HG02973 (cell line): Measurements from ENCODE around the gene WDFY3.
"Not testable (repeated sequence)": the region's sequence is repeated elsewhere in the genome, so short reads cannot be mapped to it uniquely, and the experiment has no call there.

ENCODE experiments used
- ATAC-seq: cut with Tn5 transposase; IDR thresholded peaks from one replicate; pipeline ENCODE4 v1.9.1; 2021; ENCODE audit warnings: moderate library complexity; ENCODE audit not compliant: unreplicated experiment

The WDFY3 gene

DNA sequence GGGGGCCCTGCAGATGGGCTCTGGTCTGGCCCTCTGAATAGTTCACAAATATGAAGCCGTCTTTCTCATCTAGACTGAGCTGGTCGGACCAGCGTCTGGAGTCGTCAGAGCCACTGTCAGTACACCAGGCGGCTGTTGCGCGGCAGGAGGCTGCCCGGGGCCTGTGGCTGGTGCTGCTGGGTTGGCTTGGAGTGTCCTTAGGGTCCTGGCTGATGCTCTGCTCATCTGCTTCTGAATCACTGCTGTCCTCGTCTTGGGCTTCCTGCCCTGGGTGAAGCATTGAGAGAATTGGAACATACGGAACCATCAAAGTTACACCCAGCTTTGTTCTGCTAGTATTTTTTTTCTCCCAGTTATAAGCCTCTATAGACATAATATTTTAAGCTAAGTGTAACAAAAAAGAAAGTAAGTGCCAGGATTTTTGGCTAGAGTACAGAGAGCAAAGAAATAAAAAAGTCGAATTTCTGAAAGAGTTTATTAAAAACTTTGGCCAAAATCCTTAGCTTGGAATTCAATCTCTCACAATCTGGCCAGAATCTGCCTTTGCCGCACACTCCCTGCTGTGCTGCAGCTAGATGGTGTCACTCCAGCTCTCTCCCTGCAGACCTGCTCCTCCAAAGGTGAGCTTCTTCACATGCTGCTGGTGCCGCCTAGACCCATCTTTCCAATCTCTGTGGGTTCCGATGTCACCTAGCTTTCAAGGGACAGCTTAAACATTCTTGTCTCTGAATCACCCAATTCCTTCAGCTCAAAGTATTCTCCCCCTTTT, 287.3 kb downstream of the WDFY3 start:
- ATAC-seq, result no peak

DNA sequence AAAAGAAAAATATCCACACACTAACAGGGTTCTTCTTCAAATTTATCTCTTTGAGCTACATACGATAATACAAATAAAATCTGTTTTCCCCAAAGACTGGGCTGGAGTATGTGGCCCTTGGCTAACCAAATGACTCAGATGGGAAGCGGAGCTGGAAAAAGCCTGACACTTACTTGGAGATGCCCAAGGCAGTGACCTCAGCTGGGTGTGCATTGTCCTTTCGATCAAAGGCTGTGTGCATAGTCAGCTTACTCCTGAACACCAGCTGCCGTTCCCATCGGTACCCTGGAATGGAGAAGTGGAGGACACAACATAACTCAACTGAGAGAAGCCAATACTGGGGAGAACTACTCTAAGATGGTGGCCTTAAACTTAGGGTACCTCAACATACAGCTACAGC, 288.5 kb downstream of the WDFY3 start:
- ATAC-seq, result no peak

DNA sequence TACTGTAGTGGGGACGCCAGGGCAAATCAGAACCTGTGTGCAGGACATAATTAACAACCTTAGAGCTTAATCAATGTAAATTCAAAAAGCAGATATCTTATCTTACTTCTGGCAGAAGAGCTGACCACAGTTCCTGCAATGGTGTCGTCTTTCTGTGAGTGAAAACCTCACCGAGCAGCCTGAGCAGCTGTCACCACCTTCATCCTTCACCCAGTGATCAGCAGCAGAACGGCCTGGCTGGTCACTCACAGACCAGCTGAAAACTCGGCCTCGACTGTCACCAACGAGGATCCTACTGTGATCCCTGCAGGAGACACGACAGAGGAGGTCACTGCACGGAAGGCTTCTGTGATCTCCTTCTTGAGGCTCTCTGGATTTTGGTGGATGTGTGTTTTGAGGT, 289.4 kb downstream of the WDFY3 start:
- ATAC-seq, result no peak

DNA sequence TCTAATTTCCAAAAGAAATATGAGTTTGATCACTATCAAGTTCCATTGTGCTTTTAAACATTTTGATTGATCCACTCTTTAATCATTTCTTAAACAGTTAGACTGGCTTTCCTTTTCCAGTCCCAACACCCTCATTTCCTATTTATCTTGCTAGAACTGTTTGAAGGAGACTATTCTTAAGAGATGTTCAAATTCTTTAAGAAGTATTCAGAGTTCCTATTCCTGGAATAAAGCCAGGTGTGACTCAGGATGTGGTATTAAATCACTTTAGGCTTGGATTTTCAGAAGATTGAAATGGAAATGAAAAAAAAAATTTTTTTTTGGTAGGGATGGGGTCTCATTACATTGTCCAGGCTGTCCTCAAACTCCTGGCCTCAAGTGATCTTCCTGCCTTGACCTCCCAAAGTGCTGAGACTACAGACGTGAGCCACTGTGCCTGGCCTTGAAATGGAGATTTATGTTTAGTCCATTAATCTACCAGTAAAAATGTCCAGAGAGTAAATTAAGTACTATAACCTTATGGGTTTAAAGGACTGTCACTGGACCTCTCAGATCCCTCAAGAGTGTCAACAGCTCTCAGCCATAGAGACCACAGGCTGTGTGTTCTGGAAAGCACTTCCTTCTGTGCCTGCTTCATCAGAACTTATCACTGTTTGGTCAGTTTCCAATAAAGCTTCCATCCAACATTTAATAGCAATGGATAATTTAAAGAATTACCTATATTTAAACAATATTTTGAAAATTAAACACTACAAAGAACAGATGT, 292.8 kb downstream of the WDFY3 start:
- no peak for ATAC-seq

DNA sequence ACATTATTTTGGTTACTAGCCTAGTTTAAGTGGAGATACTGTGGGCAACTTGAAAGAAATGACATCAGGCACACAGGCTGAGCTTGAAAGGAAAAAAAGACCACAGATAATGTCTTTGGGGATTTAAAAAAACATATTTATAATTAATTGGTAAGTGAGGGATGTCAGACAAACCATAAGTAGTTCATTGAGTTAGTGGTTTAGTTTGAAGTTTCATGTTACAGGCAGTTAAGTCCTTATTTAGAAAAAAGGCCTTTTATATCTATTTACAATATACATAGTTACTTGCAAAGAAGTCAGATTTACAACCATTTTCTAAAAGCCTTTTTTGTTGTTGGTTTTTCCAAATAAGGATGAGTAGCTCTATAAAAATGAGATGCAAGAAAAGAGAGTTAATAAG, 294.3 kb downstream of the WDFY3 start:
- no peak for ATAC-seq

DNA sequence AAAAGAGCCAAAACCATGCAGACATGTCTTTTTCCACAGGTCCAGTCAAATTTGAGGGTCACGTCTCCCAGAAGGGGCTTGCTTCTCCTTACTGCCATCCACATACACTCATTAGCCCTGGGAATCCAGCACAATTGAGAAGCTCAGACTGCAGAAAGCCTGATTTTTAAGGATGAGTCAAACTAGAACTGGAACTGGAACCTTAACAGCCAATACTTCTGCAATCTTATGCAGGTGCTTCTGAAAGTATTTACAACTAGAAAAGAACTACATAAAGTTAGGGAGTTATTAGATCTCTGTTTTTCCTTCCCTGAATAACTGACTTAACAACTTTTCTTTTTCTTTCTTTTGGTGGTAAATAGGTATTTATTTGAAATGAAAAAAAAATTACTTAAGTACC, 297.3 kb downstream of the WDFY3 start:
- ATAC-seq, result peak; percentile 51

DNA sequence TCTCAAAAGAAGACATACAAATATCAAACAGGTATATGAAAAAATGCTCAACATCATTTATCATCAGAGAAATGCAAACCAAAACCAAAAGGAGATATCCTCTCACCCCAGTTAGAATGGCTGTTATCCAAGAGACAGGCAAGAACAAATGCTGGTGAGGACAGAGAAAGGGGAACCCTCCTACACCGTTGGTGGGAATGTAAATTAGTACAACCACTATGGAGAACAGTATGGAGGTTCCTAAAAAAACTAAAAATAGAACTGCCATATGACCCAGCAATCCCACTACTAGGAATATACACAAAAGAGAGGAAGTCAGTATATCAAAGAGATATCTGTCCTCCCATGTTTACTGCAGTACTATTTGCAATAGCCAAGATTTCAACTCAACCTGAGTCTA, 300.1 kb downstream of the WDFY3 start:
- ATAC-seq, result no peak

DNA sequence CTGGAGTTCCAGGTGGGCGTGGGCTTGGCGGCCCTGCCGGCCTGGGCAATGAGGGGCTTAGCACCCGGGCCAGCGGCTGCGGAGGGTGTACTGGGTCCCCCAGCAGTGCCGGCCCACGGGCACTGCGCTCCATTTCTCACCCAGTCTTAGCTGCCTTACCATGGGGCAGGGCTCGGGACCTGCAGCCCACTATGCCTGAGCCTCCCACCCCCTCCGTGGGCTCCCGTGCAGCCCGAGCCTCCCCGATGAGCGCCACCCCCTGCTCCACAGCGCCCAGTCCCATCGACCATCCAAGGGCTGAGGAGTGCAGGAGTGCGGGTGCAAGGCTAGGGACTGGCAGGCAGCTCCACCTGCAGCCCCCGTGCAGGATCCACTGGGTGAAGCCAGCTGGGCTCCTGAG, 301.7 kb downstream of the WDFY3 start:
- ATAC-seq, result not testable (repeated sequence)

DNA sequence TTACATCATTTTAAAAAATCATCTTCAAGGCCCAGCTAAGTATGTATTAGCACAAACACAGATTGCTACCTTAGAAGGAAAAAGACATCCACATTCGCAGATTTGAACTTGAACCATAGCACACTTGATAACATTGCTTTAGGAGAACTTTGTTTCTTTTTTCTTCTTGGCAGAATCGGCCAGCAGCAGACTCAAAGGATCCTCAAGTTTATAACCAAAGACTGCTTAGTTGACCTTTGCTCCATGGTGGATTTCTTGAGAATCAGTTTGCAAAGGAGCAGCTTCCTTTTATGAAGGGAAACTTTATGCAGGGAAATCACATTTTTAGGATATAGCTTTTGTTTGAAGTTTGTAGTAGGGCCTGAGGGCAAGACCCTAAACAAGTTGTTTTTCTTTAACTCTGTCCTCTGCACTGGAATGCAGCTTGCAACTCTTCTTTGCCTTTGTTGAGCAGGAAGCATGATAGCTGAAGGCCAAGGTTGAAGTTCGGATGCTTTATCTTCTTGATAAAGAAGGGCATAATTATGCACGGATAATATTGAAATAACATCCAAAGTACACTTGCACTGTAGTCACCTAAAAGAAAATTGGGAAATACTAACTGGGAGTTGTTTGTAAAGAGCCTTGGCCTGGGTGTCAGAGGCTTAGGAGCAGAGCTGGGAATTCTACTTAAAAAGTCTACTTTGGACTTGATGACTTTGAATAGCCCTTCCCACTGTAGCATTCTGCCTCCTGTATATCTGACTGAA, 305.1 kb downstream of the WDFY3 start:
- ATAC-seq, result no peak

DNA sequence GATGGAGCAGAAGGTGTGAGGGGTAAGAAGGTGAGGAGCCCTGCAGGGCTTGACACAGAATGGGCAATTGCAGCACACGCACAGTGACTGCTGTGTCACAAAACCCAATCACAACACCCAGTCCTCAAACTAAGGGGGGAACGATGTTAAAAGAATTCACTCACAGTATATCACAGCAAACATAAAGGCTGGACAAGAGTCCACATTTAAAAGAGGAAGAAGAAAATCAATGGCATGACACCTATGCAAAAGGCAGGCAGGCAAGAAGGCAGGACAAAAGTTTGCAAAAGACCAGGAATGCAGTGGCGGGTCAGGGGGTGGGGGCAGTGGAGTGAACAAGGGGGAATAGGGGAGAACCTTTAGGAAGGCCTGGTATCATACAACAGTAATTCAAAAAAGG, 305.9 kb downstream of the WDFY3 start:
- ATAC-seq, result no peak

DNA sequence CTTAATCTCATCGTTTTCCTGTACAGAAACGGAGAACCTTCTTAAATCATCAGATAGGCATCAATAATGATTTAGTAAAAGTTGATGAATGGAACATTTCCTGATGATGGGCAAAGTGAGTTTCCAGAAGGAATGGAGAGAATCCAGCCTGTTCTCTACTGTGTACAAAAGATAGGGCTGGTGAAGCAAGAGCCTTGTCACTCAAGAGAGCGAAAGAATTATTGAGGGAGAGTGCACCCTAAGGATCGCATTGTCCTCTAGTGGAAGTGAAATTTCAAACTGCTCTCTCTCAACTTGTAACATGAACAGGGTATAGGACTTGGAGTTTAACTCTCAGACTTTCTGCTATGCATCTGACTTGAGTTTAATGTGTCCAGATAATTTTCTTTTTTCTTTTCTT, 314.0 kb downstream of the WDFY3 start:
- ATAC-seq, result no peak

DNA sequence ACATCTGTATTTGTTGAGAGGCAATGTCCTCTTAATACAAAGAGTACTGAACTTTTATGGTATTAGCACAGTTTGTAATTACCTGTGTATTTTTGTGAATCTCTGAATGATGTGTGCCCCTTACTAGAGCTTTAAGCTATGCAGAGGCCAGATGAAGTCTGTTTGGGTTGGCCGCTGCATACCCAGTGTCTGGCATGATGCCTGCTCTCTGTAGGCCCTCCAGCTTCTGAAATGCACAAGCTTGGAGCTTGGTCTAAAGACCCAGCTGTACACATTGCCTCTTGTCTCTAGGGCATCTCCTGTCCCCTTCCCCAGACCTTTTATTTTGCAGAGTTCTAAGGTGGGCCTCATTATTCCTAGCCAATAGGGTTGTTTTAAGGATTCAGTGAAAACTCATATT, 315.0 kb downstream of the WDFY3 start:
- ATAC-seq, result no peak

DNA sequence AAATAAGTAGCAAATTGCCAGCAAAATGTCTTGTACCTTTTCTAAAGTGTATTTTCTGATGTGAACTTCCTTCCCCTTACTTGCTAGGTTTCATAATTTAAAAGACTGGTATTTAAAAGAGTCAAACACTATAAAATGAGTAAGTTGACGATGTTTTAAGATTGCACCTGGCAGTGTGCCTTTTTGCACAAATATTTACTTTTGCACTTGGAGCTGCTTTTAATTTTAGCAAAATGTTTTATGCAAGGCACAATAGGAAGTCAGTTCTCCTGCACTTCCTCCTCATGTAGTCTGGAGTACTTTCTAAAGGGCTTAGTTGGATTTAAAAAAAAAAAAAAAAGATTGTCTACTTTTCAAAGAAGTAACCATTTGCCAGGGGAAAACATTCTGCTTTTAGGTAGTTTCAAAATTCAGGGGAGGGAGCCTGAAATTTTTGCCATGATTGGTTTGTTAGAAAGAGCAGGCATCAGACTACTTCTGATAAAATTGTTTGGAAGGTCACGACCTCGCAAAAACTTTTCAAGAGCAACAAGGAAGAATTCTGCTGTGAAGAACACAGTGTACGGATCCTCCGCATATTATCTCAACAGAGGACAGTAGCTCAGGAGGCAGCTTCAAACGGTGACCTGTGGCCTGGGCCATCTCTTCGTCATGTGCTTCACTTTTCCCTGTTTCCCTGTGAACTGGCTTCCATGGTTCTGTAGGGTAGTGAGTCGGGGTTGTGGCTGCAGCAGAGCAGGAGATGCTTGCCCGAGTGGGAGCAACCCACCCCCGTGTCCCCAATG, 317.4 kb downstream of the WDFY3 start:
- no peak for ATAC-seq

DNA sequence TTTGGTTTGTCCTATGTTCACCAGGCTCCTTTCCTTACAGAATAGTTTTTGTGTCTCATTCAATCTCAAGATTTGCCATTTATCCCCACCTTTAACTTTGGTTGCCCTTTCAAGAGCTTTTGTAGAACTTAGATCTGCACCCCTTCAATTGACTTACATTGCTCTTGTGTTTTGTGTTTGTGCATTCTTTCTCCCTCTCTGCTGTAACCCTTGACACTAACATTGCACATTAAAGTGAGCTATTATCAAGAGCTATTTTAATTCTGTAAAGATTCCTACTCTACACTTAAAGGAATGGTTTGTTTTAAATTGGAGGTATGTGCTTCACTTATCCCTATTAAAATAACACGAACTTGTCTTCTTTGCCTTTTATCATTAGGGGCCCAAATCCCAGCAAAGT, 318.3 kb downstream of the WDFY3 start:
- no peak for ATAC-seq

DNA sequence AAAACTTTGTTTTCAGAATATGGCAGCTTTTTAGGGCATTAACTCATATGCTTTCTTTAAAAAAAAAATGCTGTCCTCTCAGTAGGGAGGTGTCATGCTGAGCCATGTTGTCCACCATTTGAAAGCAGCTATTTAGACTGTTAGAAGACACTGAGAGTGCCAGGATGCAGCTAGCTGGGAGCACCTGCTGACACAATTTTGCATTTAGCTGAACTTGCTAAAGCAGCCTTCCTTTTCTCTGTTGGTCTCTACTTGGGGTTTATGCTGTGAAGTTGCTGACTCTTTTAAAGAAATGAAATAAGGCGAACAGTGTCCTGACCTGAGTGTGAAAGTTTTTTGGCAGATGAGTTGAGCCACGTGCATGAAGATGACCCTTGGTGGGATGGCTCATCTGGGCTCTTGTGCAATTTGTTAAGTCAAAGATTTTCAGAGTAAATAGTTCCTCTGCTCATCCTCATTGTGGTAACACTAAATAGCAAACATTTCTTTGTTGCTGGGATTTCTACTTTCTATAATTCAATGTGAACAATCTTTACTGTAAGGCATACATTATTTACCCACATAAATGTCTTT, 319.1 kb downstream of the WDFY3 start:
- ATAC-seq, result no peak

DNA sequence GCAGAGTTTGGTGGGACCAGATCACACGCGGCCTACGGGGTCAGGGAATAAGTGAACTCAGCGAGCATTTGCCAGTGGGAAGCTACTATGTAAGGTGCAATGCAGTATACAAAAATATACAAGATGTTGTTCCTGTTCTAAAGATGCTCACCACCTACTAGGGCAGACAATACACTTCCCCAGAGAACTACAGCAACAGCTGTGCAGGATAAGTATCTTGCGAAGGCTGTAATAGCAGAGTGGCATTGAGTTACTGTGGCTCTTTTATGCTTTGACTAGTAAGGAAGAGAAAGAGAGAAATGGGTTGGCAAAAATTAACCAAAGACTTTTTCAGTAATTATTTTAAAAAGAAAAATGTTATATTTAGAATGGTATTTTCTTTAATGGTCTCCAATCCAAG, 322.4 kb downstream of the WDFY3 start:
- ATAC-seq, result no peak

DNA sequence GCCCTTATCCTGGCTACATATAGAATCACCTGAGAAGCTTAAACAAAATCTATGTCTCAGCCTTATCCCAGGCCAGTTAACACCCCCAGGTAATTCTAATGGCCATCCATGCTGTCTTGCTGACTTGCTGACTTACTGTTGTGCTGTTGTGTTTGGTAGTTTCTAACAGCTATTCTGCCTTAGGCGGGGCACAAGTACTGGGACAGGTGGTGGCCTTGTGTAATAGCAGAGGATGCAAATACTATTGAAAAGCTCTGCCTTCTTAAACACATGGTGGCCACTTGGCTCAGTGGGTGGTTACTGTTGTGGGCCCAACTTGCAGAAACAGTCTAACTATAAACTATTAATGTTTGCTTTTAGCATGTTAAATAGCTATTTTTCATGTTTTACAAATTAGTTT, 327.3 kb downstream of the WDFY3 start:
- no peak for ATAC-seq

DNA sequence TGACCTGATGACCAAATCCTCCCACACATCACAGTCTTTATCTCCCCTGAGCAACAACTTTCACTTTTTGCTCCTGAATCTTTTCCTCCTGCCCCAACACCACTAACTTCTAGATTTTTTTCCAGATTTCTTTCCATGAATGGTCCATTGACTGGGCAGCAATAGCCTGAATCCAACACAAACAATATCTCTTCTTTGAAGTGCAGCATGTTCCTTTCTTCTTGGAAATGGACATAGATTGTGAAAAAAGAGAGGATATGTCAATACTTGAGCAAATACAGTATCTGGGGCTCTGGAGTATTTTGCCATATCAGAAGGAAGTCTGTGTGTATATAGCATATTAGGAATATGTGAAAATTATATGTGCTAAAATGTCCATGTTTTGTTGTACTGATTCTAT, 328.4 kb downstream of the WDFY3 start:
- ATAC-seq, result no peak

DNA sequence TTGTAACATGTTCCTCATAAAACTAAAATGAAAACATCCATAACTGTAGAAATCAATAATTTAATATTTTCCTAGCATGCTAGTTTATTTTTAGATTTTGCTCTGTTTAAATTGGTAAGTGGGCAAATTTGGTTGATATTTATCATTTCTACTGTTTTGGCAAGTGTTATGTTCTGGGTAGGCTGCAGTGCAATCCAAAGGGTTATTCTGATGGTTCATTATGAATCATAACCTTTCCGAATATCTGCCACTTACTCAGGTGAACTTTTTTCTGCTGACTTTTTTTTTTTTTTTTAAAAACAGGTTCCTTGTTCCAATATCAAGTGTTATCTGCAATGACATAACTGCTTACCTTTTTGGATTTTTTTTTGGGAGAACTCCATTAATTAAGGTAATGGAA, 331.5 kb downstream of the WDFY3 start:
- ATAC-seq, result no peak

DNA sequence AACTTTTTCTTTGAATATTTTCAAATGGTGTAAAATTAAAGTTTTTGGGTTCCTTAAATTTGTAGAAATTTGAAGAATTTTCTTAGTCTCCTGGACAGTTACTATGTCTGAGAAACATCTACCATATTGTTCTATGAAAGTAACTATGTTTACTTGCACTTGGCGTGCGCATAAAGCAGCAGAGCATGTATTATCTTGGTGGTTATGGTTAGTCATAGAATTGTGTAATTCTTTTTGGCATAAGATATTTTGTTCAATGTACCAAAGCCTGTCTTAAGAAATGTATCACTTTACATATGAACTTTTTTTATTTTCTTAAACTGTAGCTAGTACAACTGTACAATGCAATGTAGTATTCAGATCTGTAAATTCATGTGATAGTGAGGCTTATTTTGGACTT, 334.4 kb downstream of the WDFY3 start:
- no peak for ATAC-seq

DNA sequence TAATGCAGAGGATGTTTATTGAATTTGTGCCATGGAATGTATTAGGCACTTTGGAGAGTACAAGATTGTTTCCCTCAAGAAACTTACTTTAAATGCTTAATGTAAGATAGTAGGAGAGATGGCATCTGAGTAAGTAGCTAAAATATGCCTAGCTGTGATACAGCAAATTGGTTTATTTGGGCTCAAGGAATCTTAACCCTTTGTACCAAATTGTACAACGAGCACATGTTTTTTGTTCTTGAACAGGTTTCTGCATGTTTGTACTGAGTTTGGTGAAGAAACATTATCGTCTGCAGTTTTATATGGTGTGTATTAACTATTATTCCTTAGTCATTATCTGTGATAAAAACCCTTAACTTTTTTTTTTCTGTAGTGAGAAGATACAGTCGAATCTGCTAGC, 334.9 kb downstream of the WDFY3 start:
- no peak for ATAC-seq
